GM23338 (cell line): ENCODE measurements around the gene PTPRE. TPM values are rescaled to one million over a fixed set of nuclear protein-coding genes. Genes with fewer than 3 reads are reported as not detected.

Experiments
- ATAC-seq: fragments of 200-7000 bp; cut with Tn5 transposase; 3 replicates; pipeline ENCODE4 v1.9.1; 2020
- DNase-seq: peaks from one replicate; pipeline ENCODE4 v3.0.0-alpha.2; 2015; ENCODE audit warnings: low spot score
- H2AFZ ChIP-seq: fragments of 200-600 bp; sonication (generic); 2 replicates; pipeline ENCODE4 v1.8.0; 2016; ENCODE audit warnings: antibody characterized with exemption, mild to moderate bottlenecking, moderate library complexity
- H3F3A ChIP-seq: fragments of 200-600 bp; sonication (generic); replicated peaks from 2 replicates; pipeline ENCODE4 v1.8.0; 2017; ENCODE audit warnings: antibody characterized with exemption, mixed run types, low read depth
- H3K27ac ChIP-seq: fragments of 200-600 bp; sonication (generic); 2 replicates; pipeline ENCODE4 v1.6.1; 2016; ENCODE audit warnings: low read depth
- H3K27me3 ChIP-seq: fragments of 200-600 bp; sonication (generic); 2 replicates; pipeline ENCODE4 v1.8.0; 2016; ENCODE audit warnings: mild to moderate bottlenecking, mixed run types, moderate library complexity; ENCODE audit not compliant: insufficient read depth
- H3K36me3 ChIP-seq: fragments of 200-600 bp; sonication (generic); 2 replicates; pipeline ENCODE4 v1.8.0; 2016; ENCODE audit warnings: mild to moderate bottlenecking; ENCODE audit not compliant: insufficient read depth
- H3K4me1 ChIP-seq: fragments of 200-600 bp; sonication (generic); 2 replicates; pipeline ENCODE4 v1.8.0; 2016; ENCODE audit warnings: mild to moderate bottlenecking, moderate library complexity; ENCODE audit not compliant: insufficient read depth
- H3K4me2 ChIP-seq: fragments of 200-600 bp; sonication (generic); 2 replicates; pipeline ENCODE4 v1.7.1; 2017; ENCODE audit warnings: mixed run types
- H3K4me3 ChIP-seq: fragments of 200-600 bp; sonication (generic); 2 replicates; pipeline ENCODE4 v1.6.1; 2016; ENCODE audit warnings: mixed run types
- H3K79me2 ChIP-seq: fragments of 200-600 bp; sonication (generic); replicated peaks from 2 replicates; pipeline ENCODE4 v1.8.0; 2017; ENCODE audit warnings: mild to moderate bottlenecking; ENCODE audit not compliant: insufficient read depth
- H3K9me2 ChIP-seq: fragments of 200-600 bp; sonication (generic); 2 replicates; pipeline ENCODE4 v1.8.0; 2017; ENCODE audit not compliant: insufficient read depth
- H4K20me1 ChIP-seq: fragments of 200-600 bp; sonication (generic); replicated peaks from 2 replicates; pipeline ENCODE4 v1.8.0; 2017; ENCODE audit warnings: mild to moderate bottlenecking; ENCODE audit not compliant: insufficient read depth
- H3K27ac Mint-ChIP-seq: 2 replicates; pipeline ENCODE4 v1.8.0; 2020; ENCODE audit warnings: inconsistent platforms, mild to moderate bottlenecking, moderate library complexity, mixed read lengths
- H3K27me3 Mint-ChIP-seq: 3 replicates; pipeline ENCODE4 v1.8.0; 2022; ENCODE audit warnings: low read depth, mild to moderate bottlenecking, moderate library complexity, mixed read lengths, inconsistent platforms; ENCODE audit not compliant: insufficient read depth, poor library complexity
- H3K36me3 Mint-ChIP-seq: 3 replicates; pipeline ENCODE4 v1.8.0; 2021; ENCODE audit warnings: low read depth, mild to moderate bottlenecking, inconsistent platforms, moderate library complexity, mixed read lengths
- H3K4me1 Mint-ChIP-seq: 3 replicates; pipeline ENCODE4 v1.8.0; 2020; ENCODE audit warnings: mild to moderate bottlenecking, inconsistent platforms, mixed read lengths
- H3K4me3 Mint-ChIP-seq: 3 replicates; pipeline ENCODE4 v1.8.0; 2021; ENCODE audit warnings: moderate library complexity, mild to moderate bottlenecking, inconsistent platforms, mixed read lengths
- H3K9me3 Mint-ChIP-seq: 3 replicates; pipeline ENCODE4 v1.8.0; 2020; ENCODE audit warnings: moderate library complexity, mild to moderate bottlenecking, inconsistent platforms, mixed read lengths
- CREB1 ChIP-seq: fragments of 250-450 bp; sonication (Bioruptor Pico); IDR thresholded peaks from 2 replicates; pipeline ENCODE4 v1.5.0; 2020; ENCODE audit warnings: low read depth, mild to moderate bottlenecking, moderate library complexity
- CTCF ChIP-seq, 2 experiments: fragments of 200-600 bp in 1 of 2; sonication (generic) in 1 of 2; conservative IDR thresholded peaks; 2 replicates each; pipeline versions ENCODE4 v1.5.1 to v1.6.1; 2016 to 2017; ENCODE audit warnings: antibody characterized with exemption in 2 of 2, low read depth in 2 of 2, mild to moderate bottlenecking in 2 of 2, moderate library complexity in 1 of 2
- EZH2 ChIP-seq: fragments of 200-600 bp; sonication (generic); IDR thresholded peaks from one replicate; pipeline ENCODE4 v1.8.0; 2017; ENCODE audit warnings: antibody characterized with exemption, mild to moderate bottlenecking, low read depth; ENCODE audit not compliant: unreplicated experiment
- EZH2phosphoT487 ChIP-seq: fragments of 200-600 bp; sonication (generic); IDR thresholded peaks from one replicate; pipeline ENCODE4 v1.8.1; 2018; ENCODE audit warnings: antibody characterized with exemption; ENCODE audit not compliant: unreplicated experiment
- JUNB ChIP-seq: IDR thresholded peaks from one replicate; pipeline ENCODE4 v1.6.1; 2016; ENCODE audit warnings: antibody characterized with exemption; ENCODE audit not compliant: unreplicated experiment
- NANOG ChIP-seq: IDR thresholded peaks from 2 replicates; pipeline ENCODE4 v1.6.1; 2016; ENCODE audit warnings: antibody characterized with exemption, borderline replicate concordance
- POLR2AphosphoS5 ChIP-seq: IDR thresholded peaks from 2 replicates; pipeline ENCODE4 v1.6.1; 2016; ENCODE audit warnings: antibody characterized with exemption, low read depth
- STAT1 ChIP-seq: IDR thresholded peaks from one replicate; pipeline ENCODE4 v1.6.1; 2016; ENCODE audit warnings: antibody characterized with exemption; ENCODE audit not compliant: unreplicated experiment
- ZNF114 ChIP-seq: fragments of 250-450 bp; sonication (Bioruptor Pico); IDR thresholded peaks from 2 replicates; pipeline ENCODE4 v1.5.0; 2020; ENCODE audit warnings: mild to moderate bottlenecking, moderate library complexity
- ZNF331 ChIP-seq: fragments of 250-450 bp; sonication (Bioruptor Pico); IDR thresholded peaks from 2 replicates; pipeline ENCODE4 v1.5.0; 2020; ENCODE audit warnings: low read depth, mild to moderate bottlenecking, moderate library complexity
- ZNF462 ChIP-seq: fragments of 250-450 bp; sonication (Bioruptor Pico); IDR thresholded peaks from 2 replicates; pipeline ENCODE4 v1.5.0; 2020; ENCODE audit warnings: mild to moderate bottlenecking, moderate library complexity
- polyA plus RNA-seq: library from polyadenylated mRNA; unstranded; fragments of >200 nt; fragmentation: Nextera tagmentation; extraction: Ambion mirVana; gene quantifications from 2 replicates; pipeline ENCODE4 v1.2.1, GENCODE V29; 2016
- total RNA-seq: library from RNA; depleted of rRNA; stranded (reverse); fragments of >200 nt; shearing (Covaris generic); gene quantifications from 2 replicates; pipeline ENCODE4 v1.2.3, GENCODE V29; 2014
- TF ChIP-seq, protein P1 (sequence below): IDR thresholded peaks from 2 replicates; pipeline ENCODE4 v1.6.1; 2016; ENCODE audit warnings: antibody characterized with exemption
- TF ChIP-seq, protein P2 (sequence below): IDR thresholded peaks from one replicate; pipeline ENCODE4 v1.6.1; 2018; ENCODE audit warnings: antibody characterized with exemption; ENCODE audit not compliant: unreplicated experiment

PTPRE gene
- total and polyA plus RNA-seq, 2 experiments from 2014 or later, result 0.34 to 0.42 TPM

DNA sequence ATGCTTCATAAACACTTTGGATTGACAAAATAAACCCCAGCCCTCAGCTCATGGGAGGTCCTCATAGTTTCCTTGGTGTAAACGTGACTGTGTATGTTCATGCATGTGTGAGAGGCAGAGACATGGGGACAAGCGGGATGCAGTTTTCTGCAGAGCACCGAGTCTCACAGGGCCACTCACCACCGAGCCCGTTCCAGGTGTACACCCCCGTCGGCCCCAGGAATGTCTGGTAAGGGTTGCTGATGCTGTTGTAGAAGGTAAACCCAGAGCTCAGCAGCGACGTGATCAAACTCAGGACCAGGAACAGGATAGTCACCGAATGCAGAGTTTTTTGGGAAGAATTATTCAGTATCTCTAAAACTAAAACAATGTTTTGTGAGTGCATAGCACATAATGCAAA, 23.4 kb upstream of the PTPRE start:
- H3K4me3 ChIP-seq, result no peak overlapping the region
- Mint-ChIP-seq H3K9me3 (no peaks in the 10 kb centered on the region), H3K4me3 (no peak overlapping the region), H3K27ac (no peak overlapping the region), H3K4me1 (0 out of 3 replicates have a peak, but pooled peaks cover 4% of the 10 kb centered on the region), H3K36me3 (no peaks in the 10 kb centered on the region), H3K27me3 (peaks cover 9% of the 10 kb centered on the region)
- no peak overlapping the region for H2AFZ ChIP-seq
- no peak for ATAC-seq
- no peaks in the 10 kb centered on the region for H4K20me1 ChIP-seq
- no peaks in the 10 kb centered on the region for H3K36me3 ChIP-seq
- TF ChIP-seq ZNF114, result no peak
- no peak for TF ChIP-seq ZNF331 (CRISPR knock-in tag)
- TF ChIP-seq, protein P1, sequence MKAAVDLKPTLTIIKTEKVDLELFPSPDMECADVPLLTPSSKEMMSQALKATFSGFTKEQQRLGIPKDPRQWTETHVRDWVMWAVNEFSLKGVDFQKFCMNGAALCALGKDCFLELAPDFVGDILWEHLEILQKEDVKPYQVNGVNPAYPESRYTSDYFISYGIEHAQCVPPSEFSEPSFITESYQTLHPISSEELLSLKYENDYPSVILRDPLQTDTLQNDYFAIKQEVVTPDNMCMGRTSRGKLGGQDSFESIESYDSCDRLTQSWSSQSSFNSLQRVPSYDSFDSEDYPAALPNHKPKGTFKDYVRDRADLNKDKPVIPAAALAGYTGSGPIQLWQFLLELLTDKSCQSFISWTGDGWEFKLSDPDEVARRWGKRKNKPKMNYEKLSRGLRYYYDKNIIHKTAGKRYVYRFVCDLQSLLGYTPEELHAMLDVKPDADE, result no peak
- no peak for TF ChIP-seq EZH2phosphoT487
- no peak for TF ChIP-seq CTCF (conservative IDR thresholded peaks at IDR 0.05; ENCODE audit: low read depth in 2 of 2)
- TF ChIP-seq JUNB, result no peak
- no peak for TF ChIP-seq STAT1
- TF ChIP-seq CREB1 (CRISPR knock-in tag), result no peak
- no peak for TF ChIP-seq POLR2AphosphoS5
- no peak for TF ChIP-seq NANOG
- TF ChIP-seq, protein P2, sequence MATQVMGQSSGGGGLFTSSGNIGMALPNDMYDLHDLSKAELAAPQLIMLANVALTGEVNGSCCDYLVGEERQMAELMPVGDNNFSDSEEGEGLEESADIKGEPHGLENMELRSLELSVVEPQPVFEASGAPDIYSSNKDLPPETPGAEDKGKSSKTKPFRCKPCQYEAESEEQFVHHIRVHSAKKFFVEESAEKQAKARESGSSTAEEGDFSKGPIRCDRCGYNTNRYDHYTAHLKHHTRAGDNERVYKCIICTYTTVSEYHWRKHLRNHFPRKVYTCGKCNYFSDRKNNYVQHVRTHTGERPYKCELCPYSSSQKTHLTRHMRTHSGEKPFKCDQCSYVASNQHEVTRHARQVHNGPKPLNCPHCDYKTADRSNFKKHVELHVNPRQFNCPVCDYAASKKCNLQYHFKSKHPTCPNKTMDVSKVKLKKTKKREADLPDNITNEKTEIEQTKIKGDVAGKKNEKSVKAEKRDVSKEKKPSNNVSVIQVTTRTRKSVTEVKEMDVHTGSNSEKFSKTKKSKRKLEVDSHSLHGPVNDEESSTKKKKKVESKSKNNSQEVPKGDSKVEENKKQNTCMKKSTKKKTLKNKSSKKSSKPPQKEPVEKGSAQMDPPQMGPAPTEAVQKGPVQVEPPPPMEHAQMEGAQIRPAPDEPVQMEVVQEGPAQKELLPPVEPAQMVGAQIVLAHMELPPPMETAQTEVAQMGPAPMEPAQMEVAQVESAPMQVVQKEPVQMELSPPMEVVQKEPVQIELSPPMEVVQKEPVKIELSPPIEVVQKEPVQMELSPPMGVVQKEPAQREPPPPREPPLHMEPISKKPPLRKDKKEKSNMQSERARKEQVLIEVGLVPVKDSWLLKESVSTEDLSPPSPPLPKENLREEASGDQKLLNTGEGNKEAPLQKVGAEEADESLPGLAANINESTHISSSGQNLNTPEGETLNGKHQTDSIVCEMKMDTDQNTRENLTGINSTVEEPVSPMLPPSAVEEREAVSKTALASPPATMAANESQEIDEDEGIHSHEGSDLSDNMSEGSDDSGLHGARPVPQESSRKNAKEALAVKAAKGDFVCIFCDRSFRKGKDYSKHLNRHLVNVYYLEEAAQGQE, result no peak
- no peak for TF ChIP-seq EZH2
- TF ChIP-seq ZNF462 (CRISPR knock-in tag), result no peak
- H3K4me2 ChIP-seq, result no peak overlapping the region
- no peaks in the 10 kb centered on the region for H3K4me1 ChIP-seq
- H3K79me2 ChIP-seq, result no peaks in the 10 kb centered on the region
- H3K9me2 ChIP-seq, result no peaks in the 10 kb centered on the region
- H3F3A ChIP-seq, result no peaks in the 10 kb centered on the region
- no peak overlapping the region for H3K27ac ChIP-seq
- H3K27me3 ChIP-seq, result no peaks in the 10 kb centered on the region
- no peak for DNase-seq
